Stimulated activated CD4-positive, alpha-beta T cell treated with anti-CD3 and anti-CD28 coated beads, Interleukin-15, amount 100 ng/mL, for 48 hours (primary cell): ENCODE data around the gene FAM227B.
"Not testable (repeated sequence)": the region's sequence is repeated elsewhere in the genome, so short reads cannot be mapped to it uniquely, and the experiment has no call there.

Experiments used
- DNase-seq, 2 donors: peaks; one replicate each; pipeline ENCODE4 v3.0.0-alpha.2; 2020; ENCODE audit warnings: low read depth in 2 of 2

Gene FAM227B

GRCh38 chr15:49380912-49381311 lies 239.7 kb downstream of the FAM227B start:
- DNase-seq: no peak

GRCh38 chr15:49379996-49380395 lies 240.6 kb downstream of the FAM227B start:
- DNase-seq: no peak

GRCh38 chr15:49372366-49372765 lies 248.3 kb downstream of the FAM227B start:
- DNase-seq: no peak

GRCh38 chr15:49370782-49371181 lies 249.8 kb downstream of the FAM227B start:
- no peak for DNase-seq

- no peak for DNase-seq
These were observed 254.1 kb downstream of the FAM227B start for GRCh38 chr15:49366496-49366895.

GRCh38 chr15:49361370-49361769 lies 259.2 kb downstream of the FAM227B start:
- no peak for DNase-seq

GRCh38 chr15:49354439-49354838 lies 266.2 kb downstream of the FAM227B start:
- not testable (repeated sequence) for DNase-seq

- no peak for DNase-seq
These were observed 277.1 kb downstream of the FAM227B start for GRCh38 chr15:49343546-49343945.

DNA sequence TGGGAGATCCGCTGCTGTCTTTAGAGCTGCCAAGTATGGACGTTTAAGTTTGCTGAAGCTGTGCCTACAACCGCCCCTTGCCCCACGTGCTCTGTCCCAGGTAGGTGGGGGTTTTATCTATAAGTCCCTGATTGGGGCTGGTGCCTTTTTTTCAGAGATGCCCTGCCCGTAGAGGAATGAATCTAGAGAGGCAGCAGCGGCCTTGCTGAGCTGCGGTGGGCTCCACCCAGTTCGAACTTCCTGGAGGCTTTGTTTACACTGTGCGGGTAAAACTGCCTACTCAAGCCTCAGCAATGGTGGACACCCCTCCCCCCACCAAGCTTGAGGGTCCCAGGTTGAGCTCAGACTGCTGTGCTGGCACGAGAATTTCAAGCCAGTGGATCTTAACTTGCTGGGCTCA lies 281.0 kb downstream of the FAM227B start:
- no peak for DNase-seq

DNA sequence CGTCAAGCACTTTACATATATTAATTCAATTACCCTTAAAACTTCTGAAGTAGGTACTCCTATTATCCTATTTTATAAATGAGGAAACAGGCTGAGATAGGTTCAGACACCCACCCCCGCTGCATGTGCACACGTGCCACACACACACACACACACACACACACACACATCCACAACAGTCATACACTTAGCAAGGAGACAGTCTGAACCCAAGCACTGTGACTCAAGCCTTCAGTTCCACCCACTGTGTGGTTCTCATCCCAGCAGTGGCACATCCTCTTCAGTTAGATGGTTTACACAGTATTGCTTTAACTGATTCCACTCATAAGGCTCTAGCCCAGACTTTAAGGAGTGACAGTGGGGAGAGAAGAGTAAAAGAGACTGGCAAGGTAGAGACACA lies 288.7 kb downstream of the FAM227B start:
- DNase-seq: no peak

DNA sequence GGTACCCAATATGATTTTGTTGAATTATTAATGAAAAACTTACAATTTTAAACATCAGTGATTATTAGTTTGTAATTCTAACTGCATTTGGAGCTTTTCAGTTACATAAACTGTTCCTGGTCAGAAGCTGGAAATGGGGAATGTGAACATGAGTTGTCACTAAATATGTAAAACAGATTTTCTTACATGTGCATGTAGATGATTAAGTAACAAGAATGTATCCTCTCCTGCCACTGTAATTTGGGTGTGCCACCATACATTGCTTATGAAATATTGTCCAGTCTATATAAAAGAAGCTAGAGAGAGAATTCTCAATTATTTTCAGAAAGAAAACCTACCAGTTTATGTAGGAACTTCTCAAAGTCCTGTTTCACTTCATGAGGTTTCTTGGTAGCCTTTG lies 289.2 kb downstream of the FAM227B start:
- DNase-seq: no peak

- no peak for DNase-seq
These were observed 290.5 kb downstream of the FAM227B start for GRCh38 chr15:49330166-49330565.

DNA sequence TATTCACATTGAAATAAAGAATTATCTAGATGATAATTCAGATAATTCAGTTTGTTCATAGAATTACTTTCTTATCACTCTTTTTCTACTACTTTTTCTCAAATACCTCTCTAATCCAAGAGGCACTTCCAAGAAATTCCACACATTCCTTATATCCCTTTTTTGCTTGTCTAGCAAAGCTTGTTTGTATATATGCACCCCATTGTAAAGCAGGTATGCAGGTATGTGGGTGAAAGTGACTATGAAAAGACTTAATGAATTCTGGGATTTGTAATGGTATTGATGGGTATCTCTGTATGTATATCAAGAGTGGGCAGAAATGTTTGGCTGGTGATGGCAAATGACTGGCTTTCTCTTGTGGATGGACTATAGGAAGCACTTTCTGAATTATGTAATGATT lies 291.7 kb downstream of the FAM227B start:
- no peak for DNase-seq

DNA sequence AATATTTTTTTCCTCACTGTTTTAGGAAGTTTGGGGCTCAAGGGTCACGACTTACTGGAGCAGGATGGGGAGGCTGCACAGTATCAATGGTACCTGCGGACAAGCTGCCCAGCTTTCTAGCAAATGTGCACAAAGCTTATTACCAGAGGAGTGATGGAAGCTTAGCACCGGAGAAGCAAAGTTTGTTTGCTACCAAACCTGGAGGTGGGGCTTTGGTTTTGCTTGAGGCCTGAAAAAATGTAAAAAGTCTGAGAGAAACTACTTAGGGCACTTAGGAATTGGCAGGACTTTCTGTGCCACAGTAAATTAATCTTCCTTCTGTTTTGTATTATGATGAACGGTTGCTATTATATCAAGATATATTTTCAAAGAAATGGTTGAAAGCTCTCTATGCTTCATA lies 292.7 kb downstream of the FAM227B start:
- DNase-seq: no peak

GRCh38 chr15:49323207-49323606 lies 297.4 kb downstream of the FAM227B start:
- DNase-seq: no peak

DNA sequence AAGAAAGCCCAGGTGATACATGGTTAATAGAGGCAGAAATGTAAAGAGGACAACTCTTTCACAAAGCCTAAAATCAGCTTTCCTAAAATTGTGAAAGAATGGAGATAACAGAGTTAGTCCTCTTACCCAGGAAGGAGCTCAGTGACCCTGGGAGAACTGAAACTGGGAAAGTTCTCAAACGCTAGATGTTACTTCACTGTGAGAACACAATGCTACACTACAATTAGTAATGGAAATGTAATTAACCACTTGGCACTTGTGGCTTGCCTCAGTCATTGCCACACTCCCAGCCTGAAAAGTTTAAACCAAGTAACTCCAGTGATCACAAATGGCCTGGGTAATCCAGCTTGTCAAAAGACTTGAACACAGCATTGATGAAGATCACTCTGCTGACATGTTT lies 300.3 kb downstream of the FAM227B start:
- DNase-seq: no peak

DNA sequence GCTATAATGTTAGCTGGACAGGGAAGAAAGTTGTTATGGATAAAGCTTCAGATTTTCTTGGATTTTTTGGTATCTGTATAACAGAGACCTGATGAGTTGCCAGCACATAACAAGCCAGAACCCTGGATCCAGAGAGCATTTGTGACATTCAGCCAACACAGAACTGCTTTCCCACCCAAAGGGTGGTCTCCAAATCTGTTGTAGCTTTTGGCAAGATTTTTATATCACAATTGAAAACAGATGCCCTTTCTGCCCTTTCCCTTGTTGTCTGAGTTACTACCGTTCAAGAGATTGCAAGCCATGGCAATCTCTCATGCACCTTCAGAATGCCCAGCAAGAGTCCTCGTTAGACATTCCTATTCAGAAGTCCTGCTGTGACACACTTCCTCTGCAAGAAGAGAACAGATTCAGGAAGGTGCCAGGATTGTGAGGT lies 305.2 kb downstream of the FAM227B start:
- no peak for DNase-seq

- DNase-seq: no peak
These were observed 305.9 kb downstream of the FAM227B start for GRCh38 chr15:49314716-49315115.

DNA sequence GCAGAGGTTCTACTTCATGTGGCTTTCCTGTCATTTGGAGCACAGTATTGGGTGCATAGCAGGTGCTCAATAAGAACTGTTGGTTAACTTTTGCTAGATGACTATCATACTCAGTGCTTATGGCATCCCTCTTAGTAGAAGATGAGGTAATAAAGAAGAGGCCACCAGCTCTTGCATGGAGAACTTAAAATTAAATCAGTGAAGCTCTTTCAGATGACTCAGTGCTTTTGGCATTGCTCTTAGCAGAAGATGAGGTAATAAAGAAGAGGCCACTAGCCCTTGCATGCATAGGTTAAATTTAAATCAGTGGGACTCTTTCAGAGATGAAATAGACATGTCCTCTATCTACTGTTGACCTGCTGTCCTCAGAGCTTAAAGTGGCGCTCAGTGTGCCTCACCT lies 307.0 kb downstream of the FAM227B start:
- no peak for DNase-seq

GRCh38 chr15:49309889-49310288 lies 310.7 kb downstream of the FAM227B start:
- DNase-seq: no peak

DNA sequence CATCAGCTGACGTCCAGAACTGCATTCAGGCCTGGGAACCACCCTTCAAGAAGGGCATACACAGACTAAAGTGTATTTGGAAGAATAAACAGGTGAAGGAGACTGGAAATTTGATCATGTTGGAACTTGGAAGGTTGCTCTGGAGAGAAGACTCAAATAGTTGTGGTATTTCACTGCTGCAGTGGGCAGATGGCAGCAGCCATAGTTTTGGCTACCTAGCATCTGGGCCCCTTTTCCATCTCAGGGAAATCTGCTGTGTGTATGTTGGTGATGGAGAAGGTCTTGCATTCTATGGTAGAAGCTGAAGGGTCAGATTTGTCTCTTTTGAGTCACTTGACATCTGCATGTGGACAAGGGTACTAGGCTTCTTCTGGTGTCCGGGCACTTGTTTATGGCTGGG lies 311.9 kb downstream of the FAM227B start:
- no peak for DNase-seq

GRCh38 chr15:49306551-49306950 lies 314.1 kb downstream of the FAM227B start:
- DNase-seq: no peak

DNA sequence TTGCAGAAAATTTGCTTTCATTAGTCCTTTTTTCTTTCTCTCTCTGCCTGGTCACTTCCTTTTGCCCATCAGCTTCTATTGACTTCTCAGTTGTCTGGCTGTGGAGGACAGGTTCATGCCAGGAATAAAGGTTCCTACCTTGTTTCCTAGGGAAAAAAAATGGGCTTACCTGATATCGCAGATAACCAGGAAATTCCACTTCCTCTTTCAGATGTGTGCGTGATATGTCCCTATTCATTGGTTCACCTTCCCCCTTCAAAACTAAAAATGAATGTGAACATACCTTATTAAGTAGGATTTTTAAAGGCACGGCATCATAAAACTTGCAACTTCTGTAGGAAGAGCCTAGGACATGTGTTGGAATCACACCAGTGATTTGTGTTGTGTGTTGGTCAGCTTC lies 317.6 kb downstream of the FAM227B start:
- DNase-seq: no peak

- no peak for DNase-seq
These were observed 319.1 kb downstream of the FAM227B start for GRCh38 chr15:49301562-49301961.

DNA sequence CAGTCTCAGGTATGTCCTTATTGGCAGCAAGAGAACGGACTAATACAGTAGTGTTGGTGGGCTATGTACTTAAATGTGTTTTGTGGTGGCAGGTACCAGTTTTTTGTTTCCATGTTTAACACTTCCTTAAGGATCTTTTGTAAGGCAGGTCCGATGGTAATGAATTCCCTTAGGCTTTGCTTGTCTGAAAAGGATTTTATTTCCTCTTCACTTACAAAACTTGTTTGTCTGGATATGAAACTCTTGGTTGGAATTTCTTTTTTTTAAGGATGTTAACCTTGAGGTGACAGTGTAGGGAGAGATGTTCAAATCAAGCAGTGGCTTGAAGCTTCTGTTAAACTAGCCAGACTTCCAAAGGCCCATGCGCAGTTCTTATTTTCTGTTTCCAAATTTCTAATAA lies 319.8 kb downstream of the FAM227B start:
- no peak for DNase-seq
